DMS79 (cell line): ENCODE results near the gene TMEM255A.

Experiments used
- DNase-seq: peaks from one replicate; lab custom pipeline; 2025; lab: John Stamatoyannopoulos, UW

The TMEM255A gene

GRCh38 chrX:120308558-120308957 is 2.7 kb downstream of the TMEM255A start:
- no peak for DNase-seq

- no peak for DNase-seq
Observed at GRCh38 chrX:120306630-120307029, 4.6 kb downstream of the TMEM255A start.

GRCh38 chrX:120305531-120306141 is 5.6 kb downstream of the TMEM255A start:
- no peak for DNase-seq

GRCh38 chrX:120304256-120304655 is 7.0 kb downstream of the TMEM255A start:
- DNase-seq = no peak

- peak; percentile 53 for DNase-seq
Observed at GRCh38 chrX:120302434-120302833, 8.8 kb downstream of the TMEM255A start.

- DNase-seq = peak; percentile 13
Observed at GRCh38 chrX:120301960-120302359, 9.3 kb downstream of the TMEM255A start.

GRCh38 chrX:120301497-120301896 is 9.8 kb downstream of the TMEM255A start:
- DNase-seq = no peak

- no peak for DNase-seq
Observed at GRCh38 chrX:120299928-120300327, 11.3 kb downstream of the TMEM255A start.

GRCh38 chrX:120297923-120298322 is 13.3 kb downstream of the TMEM255A start:
- DNase-seq = no peak

GRCh38 chrX:120294651-120295050 is 16.6 kb downstream of the TMEM255A start:
- DNase-seq = no peak

- no peak for DNase-seq
Observed at GRCh38 chrX:120293015-120293414, 18.2 kb downstream of the TMEM255A start.

- no peak for DNase-seq
Observed at GRCh38 chrX:120291211-120291610, 20.1 kb downstream of the TMEM255A start.

GRCh38 chrX:120290107-120290506 is 21.2 kb downstream of the TMEM255A start:
- DNase-seq = no peak

- DNase-seq = no peak
Observed at GRCh38 chrX:120287513-120288112, 23.6 kb downstream of the TMEM255A start.

- DNase-seq = no peak
Observed at GRCh38 chrX:120286733-120287512, 24.3 kb downstream of the TMEM255A start.

GRCh38 chrX:120282697-120283096 is 28.6 kb downstream of the TMEM255A start:
- no peak for DNase-seq

- DNase-seq = no peak
Observed at GRCh38 chrX:120281761-120282160, 29.5 kb downstream of the TMEM255A start.

- no peak for DNase-seq
Observed at GRCh38 chrX:120281021-120281624, 30.1 kb downstream of the TMEM255A start.

- DNase-seq = no peak
Observed at GRCh38 chrX:120274958-120275357, 36.3 kb downstream of the TMEM255A start.

- DNase-seq = no peak
Observed at GRCh38 chrX:120274145-120274544, 37.1 kb downstream of the TMEM255A start.

GRCh38 chrX:120271218-120271617 is 40.0 kb downstream of the TMEM255A start:
- DNase-seq = no peak

- DNase-seq = no peak
Observed at GRCh38 chrX:120270567-120270966, 40.7 kb downstream of the TMEM255A start.
